Measurements from ENCODE around the gene SYDE2. TPM values are rescaled to one million over a fixed set of nuclear protein-coding genes. Genes with fewer than 3 reads are reported as not detected.

SYDE2 gene
- total and polyA plus RNA-seq, 2 donors (not counting 1 experiment from before 2014, with no cell fraction given) = 0.25 to 0.89 TPM

DNA sequence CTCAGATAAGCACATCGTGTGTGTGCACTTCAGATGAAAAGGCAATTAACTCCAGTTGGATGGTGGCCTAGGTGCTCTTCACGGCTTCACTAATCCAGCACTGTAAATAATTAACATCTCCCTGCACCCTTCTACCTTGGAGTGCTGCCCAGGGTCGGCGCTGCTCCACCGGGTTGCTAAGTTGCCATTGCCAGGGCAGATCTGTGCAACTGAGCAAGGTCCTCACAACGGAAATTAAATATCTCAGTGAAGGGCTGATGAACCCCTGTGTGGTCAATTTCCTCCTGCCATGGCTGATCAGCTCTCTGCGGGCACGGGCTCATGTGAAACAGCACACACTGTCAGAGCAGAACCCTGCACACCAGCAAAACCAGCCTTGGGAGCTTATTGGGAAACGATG lies 63.2 kb downstream of the SYDE2 start:
- DNase-seq (no peak), ATAC-seq (ENCODE audit: low read depth) (no peak)
- Histone ChIP-seq H4K20me1 (ENCODE audit: control insufficient read depth, insufficient read depth, low read length, poor library complexity, severe bottlenecking) (no peaks in the 10 kb centered on the region), H3K4me1 (ENCODE audit: control insufficient read depth in 2 of 2, insufficient read depth in 2 of 2, low read length in 2 of 2) (no peaks in the 10 kb centered on the region), H3K27ac (ENCODE audit: low read length in 2 of 2) (no peak overlapping the region), H3K9me3 (ENCODE audit: control extremely low read depth in 1 of 3, control insufficient read depth in 2 of 3, insufficient read depth in 1 of 3, low read length in 2 of 3) (no peaks in the 10 kb centered on the region), H3K79me2 (ENCODE audit: control insufficient read depth, insufficient read depth, low read length) (no peaks in the 10 kb centered on the region), H3K36me3 (replicated peaks in 1 of 2; ENCODE audit: control extremely low read depth in 1 of 2, control insufficient read depth in 1 of 2, extremely low read depth in 1 of 2, insufficient read depth in 2 of 2, low read length in 1 of 2) (no peaks in the 10 kb centered on the region), H3K4me3 (ENCODE audit: control extremely low read depth in 1 of 5, extremely low read depth in 1 of 5, insufficient read depth in 1 of 5, low read depth in 2 of 5, low read length in 4 of 5) (no peak overlapping the region), H3K27me3 (replicated peaks in 1 of 4; ENCODE audit: control extremely low read depth in 1 of 4, control insufficient read depth in 3 of 4, insufficient read depth in 4 of 4, low read length in 3 of 4) (peaks cover 0 to 2% (median 0%) of the 10 kb centered on the region in 4 experiments), H2AFZ (ENCODE audit: insufficient read depth, low read depth, low read length, poor library complexity, severe bottlenecking) (no peak overlapping the region), H3K9ac (ENCODE audit: low read length) (no peak overlapping the region), H3K4me2 (replicated peaks; ENCODE audit: low read depth, low read length, poor library complexity, severe bottlenecking) (no peak overlapping the region)
- intact Hi-C loops (cut with micrococcal nuclease) = no loop called here
- Mint-ChIP-seq H3K4me1 (no peaks in the 10 kb centered on the region), H3K27ac (no peak overlapping the region), H3K4me3 (no peak overlapping the region), H3K27me3 (peaks cover 4% of the 10 kb centered on the region), H3K9me3 (ENCODE audit: insufficient read depth) (no peaks in the 10 kb centered on the region)
- POLR2A ChIA-PET = no interaction called here
- 96% methylated on average over 7 of the region's 9 CpGs for WGBS (ENCODE audit: insufficient coverage)
- TF ChIP-seq, protein P1, sequence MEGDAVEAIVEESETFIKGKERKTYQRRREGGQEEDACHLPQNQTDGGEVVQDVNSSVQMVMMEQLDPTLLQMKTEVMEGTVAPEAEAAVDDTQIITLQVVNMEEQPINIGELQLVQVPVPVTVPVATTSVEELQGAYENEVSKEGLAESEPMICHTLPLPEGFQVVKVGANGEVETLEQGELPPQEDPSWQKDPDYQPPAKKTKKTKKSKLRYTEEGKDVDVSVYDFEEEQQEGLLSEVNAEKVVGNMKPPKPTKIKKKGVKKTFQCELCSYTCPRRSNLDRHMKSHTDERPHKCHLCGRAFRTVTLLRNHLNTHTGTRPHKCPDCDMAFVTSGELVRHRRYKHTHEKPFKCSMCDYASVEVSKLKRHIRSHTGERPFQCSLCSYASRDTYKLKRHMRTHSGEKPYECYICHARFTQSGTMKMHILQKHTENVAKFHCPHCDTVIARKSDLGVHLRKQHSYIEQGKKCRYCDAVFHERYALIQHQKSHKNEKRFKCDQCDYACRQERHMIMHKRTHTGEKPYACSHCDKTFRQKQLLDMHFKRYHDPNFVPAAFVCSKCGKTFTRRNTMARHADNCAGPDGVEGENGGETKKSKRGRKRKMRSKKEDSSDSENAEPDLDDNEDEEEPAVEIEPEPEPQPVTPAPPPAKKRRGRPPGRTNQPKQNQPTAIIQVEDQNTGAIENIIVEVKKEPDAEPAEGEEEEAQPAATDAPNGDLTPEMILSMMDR (IDR thresholded peaks at IDR 0.05) = no peak
- TF ChIP-seq EZH2 (IDR thresholded peaks at IDR 0.05; ENCODE audit: borderline replicate concordance, insufficient read depth, low read depth, low read length, poor library complexity, severe bottlenecking) = no peak
- CTCF ChIA-PET = no interaction called here

DNA sequence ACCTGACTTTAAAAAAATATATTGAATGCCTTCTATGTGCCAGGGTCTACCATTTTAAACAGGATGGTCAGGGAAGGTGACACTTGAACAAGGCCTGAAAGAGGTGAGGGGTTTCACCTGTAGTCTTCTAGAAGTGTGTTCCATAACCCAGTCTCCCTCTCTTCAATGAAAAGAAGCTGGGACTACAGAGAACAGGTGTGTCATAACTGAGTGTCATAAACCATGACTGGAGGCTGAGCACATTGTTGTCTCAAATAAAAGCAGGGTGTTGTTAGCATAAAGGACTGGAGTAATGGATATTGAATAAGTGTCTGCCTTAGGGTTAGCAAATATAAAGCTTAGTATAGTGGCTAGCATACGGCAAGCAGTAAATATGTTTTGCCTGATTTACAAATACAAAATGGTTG lies 65.4 kb downstream of the SYDE2 start:
- WGBS (ENCODE audit: insufficient coverage) = no CpG with 5 or more reads among the region's 1 CpG
- intact Hi-C loops (cut with micrococcal nuclease) = no loop called here

More for the DNA sequence above, 65.4 kb downstream of the SYDE2 start:
- ChIA-PET POLR2A (no interaction called here), CTCF (interaction anchor here (1.1 kb wide), 1 partner anchor 67 kb away, joined by 3 read pairs; no protein-coding TSS in a partner anchor)
- Histone ChIP-seq H3K4me2 (replicated peaks; ENCODE audit: low read depth, low read length, poor library complexity, severe bottlenecking) (no peak overlapping the region), H3K27ac (ENCODE audit: low read length in 2 of 2) (no peak overlapping the region), H3K36me3 (replicated peaks in 1 of 2; ENCODE audit: control extremely low read depth in 1 of 2, control insufficient read depth in 1 of 2, extremely low read depth in 1 of 2, insufficient read depth in 2 of 2, low read length in 1 of 2) (no peaks in the 10 kb centered on the region), H3K9ac (ENCODE audit: low read length) (no peak overlapping the region), H3K27me3 (replicated peaks in 1 of 4; ENCODE audit: control extremely low read depth in 1 of 4, control insufficient read depth in 3 of 4, insufficient read depth in 4 of 4, low read length in 3 of 4) (no peaks in the 10 kb centered on the region), H4K20me1 (ENCODE audit: control insufficient read depth, insufficient read depth, low read length, poor library complexity, severe bottlenecking) (no peaks in the 10 kb centered on the region), H3K4me3 (ENCODE audit: control extremely low read depth in 1 of 5, extremely low read depth in 1 of 5, insufficient read depth in 1 of 5, low read depth in 2 of 5, low read length in 4 of 5) (no peak overlapping the region), H2AFZ (ENCODE audit: insufficient read depth, low read depth, low read length, poor library complexity, severe bottlenecking) (no peak overlapping the region), H3K9me3 (ENCODE audit: control extremely low read depth in 1 of 3, control insufficient read depth in 2 of 3, insufficient read depth in 1 of 3, low read length in 2 of 3) (no peaks in the 10 kb centered on the region), H3K4me1 (ENCODE audit: control insufficient read depth in 2 of 2, insufficient read depth in 2 of 2, low read length in 2 of 2) (no peaks in the 10 kb centered on the region), H3K79me2 (ENCODE audit: control insufficient read depth, insufficient read depth, low read length) (no peaks in the 10 kb centered on the region)
- ATAC-seq (ENCODE audit: low read depth) = no peak
- no peak for DNase-seq
- Mint-ChIP-seq H3K27me3 (peaks cover 9% of the 10 kb centered on the region), H3K4me3 (no peak overlapping the region), H3K4me1 (no peaks in the 10 kb centered on the region), H3K27ac (no peak overlapping the region), H3K9me3 (ENCODE audit: insufficient read depth) (no peaks in the 10 kb centered on the region)
- no peak for TF ChIP-seq EZH2 (IDR thresholded peaks at IDR 0.05; ENCODE audit: borderline replicate concordance, insufficient read depth, low read depth, low read length, poor library complexity, severe bottlenecking)
- TF ChIP-seq, protein P1 (IDR thresholded peaks at IDR 0.05) = no peak

Data from B cell (primary cell).